Chondrocyte (in vitro differentiated cells): ENCODE measurements around the gene ANKRD6. TPM values are rescaled to one million over a fixed set of nuclear protein-coding genes. Genes with fewer than 3 reads are reported as not detected.

Experiments used
- DNase-seq: peaks from one replicate; pipeline ENCODE4 v3.0.0; 2021; ENCODE audit warnings: mixed read lengths, low spot score
- H3K27ac Mint-ChIP-seq: one replicate; pipeline ENCODE4 v1.8.0; 2021; ENCODE audit warnings: mild to moderate bottlenecking, moderate library complexity, mixed read lengths; ENCODE audit not compliant: unreplicated experiment
- H3K27me3 Mint-ChIP-seq: 2 replicates; pipeline ENCODE4 v1.8.0; 2021; ENCODE audit warnings: low read depth, mixed read lengths
- H3K36me3 Mint-ChIP-seq: 2 replicates; pipeline ENCODE4 v1.8.0; 2021; ENCODE audit warnings: low read depth, mixed read lengths
- H3K4me1 Mint-ChIP-seq: 2 replicates; pipeline ENCODE4 v1.8.0; 2021; ENCODE audit warnings: low read depth, mild to moderate bottlenecking, mixed read lengths
- H3K4me3 Mint-ChIP-seq: one replicate; pipeline ENCODE4 v1.8.0; 2021; ENCODE audit warnings: mild to moderate bottlenecking, moderate library complexity, mixed read lengths; ENCODE audit not compliant: unreplicated experiment
- H3K9me3 Mint-ChIP-seq: 2 replicates; pipeline ENCODE4 v1.8.0; 2021; ENCODE audit warnings: low read depth, mixed read lengths
- CTCF ChIP-seq: fragments of 200-600 bp; sonication (generic); IDR thresholded peaks from 2 replicates; pipeline ENCODE4 v1.5.0; 2021; ENCODE audit warnings: antibody characterized with exemption, mild to moderate bottlenecking, moderate library complexity
- total RNA-seq: library from RNA; stranded (reverse); gene quantifications from 3 replicates; pipeline ENCODE4 v1.2.1, GENCODE V29; 2021

Gene ANKRD6
- total RNA-seq, 1 donor from 2014 or later: 31.3 TPM

DNA sequence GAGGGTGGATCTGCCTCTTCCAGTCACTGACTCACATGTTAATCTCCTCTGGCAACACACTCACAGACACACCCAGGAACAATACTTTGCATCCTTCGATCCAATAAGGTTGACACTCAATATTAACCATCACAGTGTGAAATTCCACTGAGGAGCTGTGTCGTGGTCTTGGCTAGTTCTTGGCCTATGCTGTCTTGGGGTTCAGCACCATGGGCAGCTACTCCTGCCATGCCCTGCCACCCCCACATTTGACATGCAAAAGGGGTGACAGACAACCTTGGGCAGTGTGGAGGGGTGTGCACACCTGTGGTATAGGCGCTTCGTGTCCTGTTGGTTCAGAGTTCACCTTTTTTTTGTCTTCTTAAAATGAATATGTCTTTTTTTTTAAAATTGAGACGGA lies 25.8 kb downstream of the ANKRD6 start:
- TF ChIP-seq CTCF: no peak
- Mint-ChIP-seq H3K36me3 (no peaks in the 10 kb centered on the region), H3K4me3 (no peak overlapping the region), H3K4me1 (peaks cover 6% of the 10 kb centered on the region), H3K9me3 (no peaks in the 10 kb centered on the region), H3K27me3 (no peaks in the 10 kb centered on the region), H3K27ac (no peak overlapping the region)
- no peak for DNase-seq

DNA sequence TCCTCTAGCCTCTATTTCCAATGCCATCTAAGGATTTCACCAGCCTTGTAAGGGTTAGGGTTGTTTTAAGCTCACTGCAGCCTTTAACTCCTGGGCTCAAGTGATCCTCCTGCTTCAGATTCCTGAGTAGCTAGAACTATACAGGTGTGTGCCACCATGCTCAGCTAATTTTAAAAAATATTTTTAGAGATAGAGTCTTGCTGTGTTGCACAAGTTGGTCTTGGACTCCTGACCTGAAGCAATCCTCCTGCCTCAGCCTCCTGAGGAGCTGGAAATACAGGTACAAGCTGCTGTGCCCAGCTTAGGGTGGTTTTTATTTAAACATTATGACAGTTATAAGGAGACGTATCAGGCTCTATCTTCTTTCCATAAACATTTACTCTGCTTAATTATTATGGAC lies 26.5 kb downstream of the ANKRD6 start:
- H3K27me3 Mint-ChIP-seq: no peaks in the 10 kb centered on the region
- H3K27ac Mint-ChIP-seq: no peak overlapping the region
- no peak for TF ChIP-seq CTCF
- no peaks in the 10 kb centered on the region for H3K9me3 Mint-ChIP-seq
- no peak for DNase-seq
- H3K36me3 Mint-ChIP-seq: no peaks in the 10 kb centered on the region
- no peak overlapping the region for H3K4me3 Mint-ChIP-seq
- H3K4me1 Mint-ChIP-seq: no peaks in the 10 kb centered on the region

DNA sequence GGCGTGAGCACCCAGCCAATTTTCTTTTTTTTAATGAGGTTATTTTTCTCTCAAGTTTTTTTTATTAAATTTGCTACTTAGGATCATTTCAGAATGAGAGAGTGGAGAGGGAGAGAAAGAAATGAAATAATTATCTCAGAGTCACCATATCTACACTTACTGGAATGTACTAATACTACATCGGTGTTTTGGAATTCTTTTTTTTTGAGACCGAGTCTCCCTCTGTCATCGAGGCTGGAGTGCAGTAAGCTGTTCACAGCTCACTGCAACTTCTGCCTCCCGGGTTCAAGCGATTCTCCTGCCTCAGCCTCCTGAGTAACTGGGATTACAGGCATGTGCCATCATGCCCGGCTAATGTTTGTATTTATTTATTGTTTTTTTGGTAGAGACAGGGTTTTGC lies 27.8 kb downstream of the ANKRD6 start:
- H3K9me3 Mint-ChIP-seq: no peaks in the 10 kb centered on the region
- no peak overlapping the region for H3K27ac Mint-ChIP-seq
- H3K4me3 Mint-ChIP-seq: no peak overlapping the region

GRCh38 chr6:89462503-89462902 lies 29.6 kb downstream of the ANKRD6 start:
- H3K36me3 Mint-ChIP-seq: no peaks in the 10 kb centered on the region
- no peaks in the 10 kb centered on the region for H3K27me3 Mint-ChIP-seq
- no peak for DNase-seq
- H3K27ac Mint-ChIP-seq: no peak overlapping the region
- H3K9me3 Mint-ChIP-seq: no peaks in the 10 kb centered on the region
- no peak overlapping the region for H3K4me3 Mint-ChIP-seq
- TF ChIP-seq CTCF: no peak
- peaks cover 6% of the 10 kb centered on the region for H3K4me1 Mint-ChIP-seq

More for the DNA sequence above, 27.8 kb downstream of the ANKRD6 start:
- no peak for DNase-seq
- Mint-ChIP-seq H3K4me1 (no peaks in the 10 kb centered on the region), H3K36me3 (no peaks in the 10 kb centered on the region), H3K27me3 (no peaks in the 10 kb centered on the region)
- no peak for TF ChIP-seq CTCF

DNA sequence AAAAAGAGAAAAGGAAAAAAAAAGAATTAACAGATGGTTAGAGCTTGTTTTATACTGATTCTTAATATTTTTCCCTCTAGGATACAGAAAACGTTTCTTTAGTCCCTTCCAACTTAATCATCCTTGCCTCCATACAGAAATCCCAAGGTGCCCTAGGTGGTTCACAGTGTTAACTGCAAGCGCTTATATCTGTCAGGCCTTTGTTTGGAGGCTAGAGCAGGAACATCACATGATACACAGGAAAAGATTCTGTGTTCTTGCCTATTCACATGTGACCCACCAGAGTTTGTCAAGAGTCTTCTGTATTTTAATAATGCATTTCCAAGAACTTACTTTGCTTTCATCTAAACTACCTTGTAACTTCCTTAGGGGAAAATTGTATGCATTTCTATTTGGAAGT lies 31.3 kb downstream of the ANKRD6 start:
- no peak for TF ChIP-seq CTCF
- no peaks in the 10 kb centered on the region for H3K27me3 Mint-ChIP-seq
- no peaks in the 10 kb centered on the region for H3K9me3 Mint-ChIP-seq
- DNase-seq: no peak
- H3K4me1 Mint-ChIP-seq: peaks cover 10% of the 10 kb centered on the region
- no peak overlapping the region for H3K4me3 Mint-ChIP-seq
- no peaks in the 10 kb centered on the region for H3K36me3 Mint-ChIP-seq
- no peak overlapping the region for H3K27ac Mint-ChIP-seq
